WTC11 (cell line): ENCODE measurements around the gene CLCN6.

Experiments
- ATF1 ChIP-seq: sonication (generic); formaldehyde crosslinking; IDR thresholded peaks from 2 replicates; pipeline ENCODE4 v1.8.1; 2023; ENCODE audit warnings: mild to moderate bottlenecking, moderate library complexity, missing genetic modification reagents
- ATF2 ChIP-seq: sonication (generic); formaldehyde crosslinking; IDR thresholded peaks from 2 replicates; pipeline ENCODE4 v1.8.1; 2022; ENCODE audit warnings: low read depth, missing genetic modification reagents, borderline replicate concordance
- ATF3 ChIP-seq: sonication (generic); formaldehyde crosslinking; conservative IDR thresholded peaks from 2 replicates; pipeline ENCODE4 v1.8.1; 2022; ENCODE audit warnings: mild to moderate bottlenecking, missing genetic modification reagents
- CTCF ChIP-seq: fragments of 200-600 bp; IDR thresholded peaks from 2 replicates; pipeline ENCODE4 v1.8.0; 2022; ENCODE audit warnings: antibody characterized with exemption
- IRF1 ChIP-seq: sonication (generic); formaldehyde crosslinking; IDR thresholded peaks from 2 replicates; pipeline ENCODE4 v1.8.0; 2023; ENCODE audit warnings: missing genetic modification reagents
- MYBL2 ChIP-seq: sonication (generic); formaldehyde crosslinking; IDR thresholded peaks from 2 replicates; pipeline ENCODE4 v1.8.1; 2023; ENCODE audit warnings: mild to moderate bottlenecking, moderate library complexity, missing genetic modification reagents

- TF ChIP-seq IRF1 (CRISPR knock-in tag) (no peak), CTCF (no peak), ATF1 (CRISPR knock-in tag) (no peak), MYBL2 (CRISPR knock-in tag) (no peak), ATF2 (no peak), ATF3 (CRISPR knock-in tag) (no peak)
Observed at GRCh38 chr1:11831945-11832725, 26.1 kb downstream of the CLCN6 start.
